IMR-90 (cell line): ENCODE data around the gene BLTP3A.

Experiments used
- CHD1 ChIP-seq: IDR thresholded peaks from 2 replicates; pipeline ENCODE4 v1.6.1; 2012; ENCODE audit warnings: low read depth, low read length, improper control_type of control experiment
- POLR2A ChIP-seq: IDR thresholded peaks from 2 replicates; pipeline ENCODE4 v1.6.1; 2012; ENCODE audit warnings: mild to moderate bottlenecking, low read depth, low read length
- TF ChIP-seq, protein P1 (sequence below): fragments of 150-350 bp; IDR thresholded peaks from 2 replicates; pipeline ENCODE4 v1.6.1; 2017; ENCODE audit warnings: mild to moderate bottlenecking, antibody characterized with exemption, low read length, low read depth
- TF ChIP-seq, protein P2 (sequence below): conservative IDR thresholded peaks from 2 replicates; pipeline ENCODE4 v1.5.1; 2012; ENCODE audit warnings: mild to moderate bottlenecking, low read depth, low read length, improper control_type of control experiment

DNA sequence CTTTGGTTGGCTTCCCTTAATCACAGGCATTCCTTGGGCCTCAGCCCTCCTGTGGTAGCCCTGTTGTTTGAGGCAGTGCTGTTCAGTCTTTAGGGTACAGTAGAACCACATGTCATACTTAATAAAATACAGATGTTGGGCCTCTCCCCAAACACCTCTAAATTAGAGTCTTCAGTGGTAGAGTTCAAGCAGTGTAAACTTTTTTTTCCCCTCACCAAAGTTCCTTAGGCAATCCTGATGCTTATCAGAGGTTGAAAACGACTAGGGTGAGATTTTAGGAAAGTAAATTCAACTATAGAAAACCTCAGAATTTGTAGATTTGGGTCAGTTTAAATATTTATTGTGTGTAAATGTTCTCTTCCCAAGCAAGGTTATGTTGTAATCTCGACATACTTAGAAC is 44.6 kb downstream of the BLTP3A start:
- TF ChIP-seq CHD1 (no peak), POLR2A (no peak)
- TF ChIP-seq, protein P1, sequence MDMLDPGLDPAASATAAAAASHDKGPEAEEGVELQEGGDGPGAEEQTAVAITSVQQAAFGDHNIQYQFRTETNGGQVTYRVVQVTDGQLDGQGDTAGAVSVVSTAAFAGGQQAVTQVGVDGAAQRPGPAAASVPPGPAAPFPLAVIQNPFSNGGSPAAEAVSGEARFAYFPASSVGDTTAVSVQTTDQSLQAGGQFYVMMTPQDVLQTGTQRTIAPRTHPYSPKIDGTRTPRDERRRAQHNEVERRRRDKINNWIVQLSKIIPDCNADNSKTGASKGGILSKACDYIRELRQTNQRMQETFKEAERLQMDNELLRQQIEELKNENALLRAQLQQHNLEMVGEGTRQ: no peak
- TF ChIP-seq, protein P2, sequence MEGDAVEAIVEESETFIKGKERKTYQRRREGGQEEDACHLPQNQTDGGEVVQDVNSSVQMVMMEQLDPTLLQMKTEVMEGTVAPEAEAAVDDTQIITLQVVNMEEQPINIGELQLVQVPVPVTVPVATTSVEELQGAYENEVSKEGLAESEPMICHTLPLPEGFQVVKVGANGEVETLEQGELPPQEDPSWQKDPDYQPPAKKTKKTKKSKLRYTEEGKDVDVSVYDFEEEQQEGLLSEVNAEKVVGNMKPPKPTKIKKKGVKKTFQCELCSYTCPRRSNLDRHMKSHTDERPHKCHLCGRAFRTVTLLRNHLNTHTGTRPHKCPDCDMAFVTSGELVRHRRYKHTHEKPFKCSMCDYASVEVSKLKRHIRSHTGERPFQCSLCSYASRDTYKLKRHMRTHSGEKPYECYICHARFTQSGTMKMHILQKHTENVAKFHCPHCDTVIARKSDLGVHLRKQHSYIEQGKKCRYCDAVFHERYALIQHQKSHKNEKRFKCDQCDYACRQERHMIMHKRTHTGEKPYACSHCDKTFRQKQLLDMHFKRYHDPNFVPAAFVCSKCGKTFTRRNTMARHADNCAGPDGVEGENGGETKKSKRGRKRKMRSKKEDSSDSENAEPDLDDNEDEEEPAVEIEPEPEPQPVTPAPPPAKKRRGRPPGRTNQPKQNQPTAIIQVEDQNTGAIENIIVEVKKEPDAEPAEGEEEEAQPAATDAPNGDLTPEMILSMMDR: no peak
